GM06990 (cell line): ENCODE data around the gene SCIN.
"Not testable (repeated sequence)": the region's sequence is repeated elsewhere in the genome, so short reads cannot be mapped to it uniquely, and the experiment has no call there.

Experiments
- DNase-seq: peaks from one replicate; pipeline ENCODE4 v3.0.0-alpha.2; 2011; ENCODE audit not compliant: insufficient read length; ENCODE audit errors: extremely low read depth
- H3K27me3 ChIP-seq: replicated peaks from 2 replicates; pipeline ENCODE4 v1.6.0; 2011; ENCODE audit warnings: low read length; ENCODE audit not compliant: control insufficient read depth, insufficient read depth
- H3K36me3 ChIP-seq: 2 replicates; pipeline ENCODE4 v1.5.1; 2011; ENCODE audit warnings: low read length; ENCODE audit not compliant: control insufficient read depth, insufficient read depth
- H3K4me3 ChIP-seq: replicated peaks from 2 replicates; pipeline ENCODE4 v1.5.1; 2011; ENCODE audit warnings: low read depth, mild to moderate bottlenecking, control low read depth, low read length
- TF ChIP-seq, protein P1 (sequence below): IDR thresholded peaks from 2 replicates; pipeline ENCODE4 v1.5.1; 2011; ENCODE audit warnings: low read length, control low read depth, mild to moderate bottlenecking, inconsistent platforms; ENCODE audit not compliant: insufficient read depth, poor library complexity, severe bottlenecking

The SCIN gene

GRCh38 chr7:12686234-12686890 is 115.8 kb downstream of the SCIN start:
- peak; percentile 81 for DNase-seq
- Histone ChIP-seq H3K4me3 (peak overlapping the region; percentile 57; the same call in 1 of the 2 replicates), H3K36me3 (no peaks in the 10 kb centered on the region), H3K27me3 (no peaks in the 10 kb centered on the region)
- TF ChIP-seq, protein P1, sequence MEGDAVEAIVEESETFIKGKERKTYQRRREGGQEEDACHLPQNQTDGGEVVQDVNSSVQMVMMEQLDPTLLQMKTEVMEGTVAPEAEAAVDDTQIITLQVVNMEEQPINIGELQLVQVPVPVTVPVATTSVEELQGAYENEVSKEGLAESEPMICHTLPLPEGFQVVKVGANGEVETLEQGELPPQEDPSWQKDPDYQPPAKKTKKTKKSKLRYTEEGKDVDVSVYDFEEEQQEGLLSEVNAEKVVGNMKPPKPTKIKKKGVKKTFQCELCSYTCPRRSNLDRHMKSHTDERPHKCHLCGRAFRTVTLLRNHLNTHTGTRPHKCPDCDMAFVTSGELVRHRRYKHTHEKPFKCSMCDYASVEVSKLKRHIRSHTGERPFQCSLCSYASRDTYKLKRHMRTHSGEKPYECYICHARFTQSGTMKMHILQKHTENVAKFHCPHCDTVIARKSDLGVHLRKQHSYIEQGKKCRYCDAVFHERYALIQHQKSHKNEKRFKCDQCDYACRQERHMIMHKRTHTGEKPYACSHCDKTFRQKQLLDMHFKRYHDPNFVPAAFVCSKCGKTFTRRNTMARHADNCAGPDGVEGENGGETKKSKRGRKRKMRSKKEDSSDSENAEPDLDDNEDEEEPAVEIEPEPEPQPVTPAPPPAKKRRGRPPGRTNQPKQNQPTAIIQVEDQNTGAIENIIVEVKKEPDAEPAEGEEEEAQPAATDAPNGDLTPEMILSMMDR, result peak; percentile 29

DNA sequence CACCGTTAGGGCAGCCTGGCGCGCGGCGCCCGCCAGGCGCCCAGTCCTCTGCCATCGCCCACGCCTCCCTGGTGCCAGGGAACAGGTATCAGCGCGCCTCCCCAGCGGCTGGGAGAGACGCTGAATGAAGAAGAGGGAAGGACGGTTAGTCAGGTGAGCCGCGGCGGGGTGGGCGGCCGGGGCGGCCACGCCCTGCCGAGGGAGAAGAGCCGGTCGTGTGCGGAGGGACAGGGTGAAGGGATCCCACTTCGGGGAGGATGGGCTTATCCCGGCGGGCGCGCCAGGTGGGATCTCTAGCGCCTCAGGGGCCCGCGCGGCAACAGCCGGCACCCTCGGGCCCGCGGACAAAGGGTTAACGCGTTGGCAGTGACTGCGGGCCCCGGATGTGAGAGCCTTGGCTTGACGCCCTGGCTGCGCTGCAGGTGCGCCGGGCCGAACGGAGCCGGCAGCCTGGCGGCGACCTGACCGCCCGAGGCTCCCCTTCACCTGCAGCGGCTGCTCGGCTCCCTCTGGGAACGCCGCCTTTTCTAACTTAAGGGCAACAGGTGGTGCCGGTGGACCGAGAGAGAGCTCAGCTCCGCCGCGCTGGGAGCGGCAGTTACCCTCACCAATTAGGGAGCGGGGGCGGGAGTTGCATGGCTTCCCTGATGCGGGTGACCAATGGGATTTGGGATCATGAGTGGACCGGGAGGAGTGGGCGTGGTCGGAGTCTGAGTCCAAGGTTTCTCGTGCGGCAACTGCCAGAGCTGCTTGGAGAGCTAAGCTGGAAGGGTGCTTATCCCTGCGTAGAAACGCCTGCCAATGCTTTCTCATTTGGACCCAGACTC is 116.6 kb downstream of the SCIN start, which contains the start of gene ARL4A:
Gene ARL4A, plus strand, starts transcription at position 743 of the 827 bp plus-strand sequence. CDS start 622 bp downstream, outside the sequence.
- H3K27me3 ChIP-seq, result no peaks in the 10 kb centered on the region
- DNase-seq, result peak; percentile 68
- H3K36me3 ChIP-seq, result no peaks in the 10 kb centered on the region
- TF ChIP-seq, protein P1, result peak; percentile 1
- peak within 1 kb of the TSS; percentile 57 for H3K4me3 ChIP-seq

DNA sequence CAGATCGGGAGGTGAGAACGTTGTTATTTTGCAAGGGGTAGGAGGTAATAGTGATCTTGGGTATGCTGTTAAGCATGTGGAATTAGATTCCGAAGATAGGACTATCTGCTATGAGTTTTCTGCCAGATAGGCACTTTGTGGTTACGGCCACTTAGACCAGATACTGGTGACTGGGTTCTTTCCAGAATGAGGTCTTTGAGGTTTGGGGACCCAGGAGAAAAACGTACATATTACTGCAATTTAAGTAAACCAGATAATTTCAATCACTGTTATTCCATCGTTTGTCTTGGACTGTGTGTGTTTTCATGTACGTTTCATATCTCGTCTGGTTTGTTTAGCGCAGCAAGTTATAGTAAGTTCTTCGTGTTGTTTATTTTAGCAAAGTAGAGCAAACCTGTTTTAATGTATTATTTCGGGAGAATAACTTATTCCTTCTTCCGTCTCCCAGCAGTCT is 117.2 kb downstream of the SCIN start:
- no peak for DNase-seq
- H3K27me3 ChIP-seq, result no peaks in the 10 kb centered on the region
- H3K36me3 ChIP-seq, result no peaks in the 10 kb centered on the region
- TF ChIP-seq, protein P1, result no peak
- H3K4me3 ChIP-seq, result peak overlapping the region; percentile 8; the same call in 1 of the 2 replicates

GRCh38 chr7:12688485-12689170 is 118.1 kb downstream of the SCIN start:
- DNase-seq, H3K36me3 ChIP-seq, H3K27me3 ChIP-seq, H3K4me3 ChIP-seq: not testable (repeated sequence)

- Histone ChIP-seq H3K4me3 (no peak overlapping the region), H3K27me3 (no peaks in the 10 kb centered on the region), H3K36me3 (no peaks in the 10 kb centered on the region)
- TF ChIP-seq, protein P1, result no peak
- no peak for DNase-seq
Measured at GRCh38 chr7:12689451-12689850, 118.9 kb downstream of the SCIN start.
